ENCODE measurements around the gene CAPN8.

The CAPN8 gene

GRCh38 chr1:223700942-223701637, 35.6 kb upstream of the CAPN8 start:
- DNase-seq = no peak

- DNase-seq = no peak
These were observed 35.0 kb upstream of the CAPN8 start for GRCh38 chr1:223700388-223700918.

GRCh38 chr1:223695941-223696340, 30.4 kb upstream of the CAPN8 start:
- no peak for DNase-seq

GRCh38 chr1:223695014-223695548, 29.6 kb upstream of the CAPN8 start:
- no peak for DNase-seq

- no peak for DNase-seq
These were observed 25.6 kb upstream of the CAPN8 start for GRCh38 chr1:223691121-223691520.

GRCh38 chr1:223684488-223684792, 18.9 kb upstream of the CAPN8 start:
- no peak for DNase-seq

GRCh38 chr1:223683586-223684487, 18.3 kb upstream of the CAPN8 start:
- DNase-seq = no peak

- no peak for DNase-seq
These were observed 17.0 kb upstream of the CAPN8 start for GRCh38 chr1:223682502-223682901.

GRCh38 chr1:223680188-223680587, 14.7 kb upstream of the CAPN8 start:
- DNase-seq = no peak

GRCh38 chr1:223678841-223679240, 13.3 kb upstream of the CAPN8 start:
- no peak for DNase-seq

- no peak for DNase-seq
These were observed 8.8 kb upstream of the CAPN8 start for GRCh38 chr1:223674119-223674890.

GRCh38 chr1:223670458-223671159, 5.1 kb upstream of the CAPN8 start:
- no peak for DNase-seq

GRCh38 chr1:223669003-223669795, 3.7 kb upstream of the CAPN8 start:
- DNase-seq = no peak

- DNase-seq = no peak
These were observed 2.1 kb upstream of the CAPN8 start for GRCh38 chr1:223667484-223668182.

GRCh38 chr1:223664106-223664505, 1.4 kb downstream of the CAPN8 start:
- no peak for DNase-seq

GRCh38 chr1:223662943-223663342, 2.6 kb downstream of the CAPN8 start:
- no peak for DNase-seq

- no peak for DNase-seq
These were observed 5.8 kb downstream of the CAPN8 start for GRCh38 chr1:223659711-223660110.

GRCh38 chr1:223657978-223658377, 7.5 kb downstream of the CAPN8 start:
- DNase-seq = no peak

- no peak for DNase-seq
These were observed 11.4 kb downstream of the CAPN8 start for GRCh38 chr1:223654083-223654482.

- DNase-seq = no peak
These were observed 12.1 kb downstream of the CAPN8 start for GRCh38 chr1:223653431-223653830.

GRCh38 chr1:223653015-223653414, 12.5 kb downstream of the CAPN8 start:
- DNase-seq = no peak
